Muscle layer of duodenum (tissue), 2 donors: ENCODE measurements around the gene TRMT44.

Experiments
- H3K27ac ChIP-seq: one replicate; pipeline ENCODE4 v1.7.0; 2013; ENCODE audit warnings: mild to moderate bottlenecking, low read length
- H3K27me3 ChIP-seq: one replicate; pipeline ENCODE4 v1.7.0; 2013; ENCODE audit warnings: low read depth, mild to moderate bottlenecking, control low read depth, low read length
- H3K36me3 ChIP-seq, 2 donors: one replicate each; pipeline ENCODE4 v1.7.0; 2013; ENCODE audit warnings: low read length in 2 of 2, control low read depth in 1 of 2, mild to moderate bottlenecking in 1 of 2; ENCODE audit not compliant: insufficient read depth in 2 of 2, control insufficient read depth in 1 of 2
- H3K4me1 ChIP-seq, 2 donors: one replicate each; pipeline ENCODE4 v1.7.0; 2013; ENCODE audit warnings: low read length in 2 of 2, mild to moderate bottlenecking in 2 of 2, control low read depth in 1 of 2, moderate library complexity in 1 of 2; ENCODE audit not compliant: insufficient read depth in 2 of 2, control insufficient read depth in 1 of 2
- H3K4me3 ChIP-seq, 2 donors: one replicate each; pipeline ENCODE4 v1.7.0; 2013; ENCODE audit warnings: low read length in 2 of 2, low read depth in 1 of 2, mild to moderate bottlenecking in 1 of 2
- H3K9me3 ChIP-seq, 2 donors: one replicate each; pipeline ENCODE4 v1.7.0; 2013; ENCODE audit warnings: low read length in 2 of 2, control low read depth in 1 of 2, mild to moderate bottlenecking in 1 of 2; ENCODE audit not compliant: control insufficient read depth in 1 of 2
- donor health status: healthy.

TRMT44 gene

DNA sequence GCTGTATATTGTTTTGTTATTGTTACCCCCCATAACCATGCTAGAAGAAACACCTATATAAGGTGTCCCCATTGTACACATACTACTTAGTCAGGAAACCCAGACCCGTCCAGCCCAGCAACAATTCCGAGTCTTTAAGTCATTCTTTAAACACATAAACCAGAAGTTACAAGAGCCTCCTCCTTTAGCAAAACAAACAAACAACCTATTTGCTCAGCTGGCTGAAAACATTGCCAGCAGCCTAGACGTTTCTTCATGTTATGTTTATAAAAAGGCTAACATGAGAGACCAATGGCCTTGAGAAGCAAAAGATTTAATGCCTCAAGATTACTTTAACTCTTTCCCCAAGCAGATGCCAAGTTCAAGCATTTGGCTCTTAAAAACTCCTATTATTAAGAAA, 1.4 kb upstream of the TRMT44 start:
- Histone ChIP-seq H3K36me3 (no peaks in the 10 kb centered on the region), H3K4me3 (peak overlapping the region in 1 of 2 donors; percentile 1), H3K27me3 (no peaks in the 10 kb centered on the region), H3K27ac (no peak overlapping the region), H3K9me3 (no peaks in the 10 kb centered on the region), H3K4me1 (peaks cover 13 to 56% of the 10 kb centered on the region in 2 donors)

DNA sequence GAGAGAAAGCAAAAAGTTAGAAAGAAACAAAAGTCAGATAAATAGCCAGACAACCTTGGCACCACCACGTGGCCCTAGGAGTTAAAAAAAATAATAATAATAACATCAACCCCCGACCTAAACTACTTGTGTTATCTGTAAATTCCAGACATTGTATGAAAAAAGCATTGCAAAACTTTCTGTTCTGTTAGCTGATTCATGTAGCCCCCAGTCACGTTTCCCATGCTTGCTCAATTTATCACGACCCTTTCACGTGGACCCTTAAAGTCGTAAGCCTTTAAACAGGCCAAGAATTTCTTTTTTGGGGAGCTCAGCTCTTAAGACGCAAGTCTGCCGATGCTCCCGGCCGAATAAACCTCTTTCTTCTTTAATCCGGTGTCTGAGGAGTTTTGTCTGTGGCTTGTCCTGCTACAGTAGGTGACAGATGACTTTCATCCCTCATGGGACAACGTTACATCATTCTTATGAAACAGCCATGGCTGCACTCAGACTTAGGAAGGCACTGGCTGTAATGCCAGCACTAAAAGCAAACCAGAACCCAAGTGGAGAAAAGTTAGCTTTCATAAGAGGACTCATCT, 574 bp upstream of the TRMT44 start:
- H3K4me1 ChIP-seq, result peaks cover 13 to 58% of the 10 kb centered on the region in 2 donors
- H3K9me3 ChIP-seq, result no peaks in the 10 kb centered on the region
- no peaks in the 10 kb centered on the region for H3K36me3 ChIP-seq
- peak overlapping the region; percentile 95 for H3K27ac ChIP-seq
- H3K27me3 ChIP-seq, result no peaks in the 10 kb centered on the region
- H3K4me3 ChIP-seq, result peak overlapping the region; percentile 96 to 99

DNA sequence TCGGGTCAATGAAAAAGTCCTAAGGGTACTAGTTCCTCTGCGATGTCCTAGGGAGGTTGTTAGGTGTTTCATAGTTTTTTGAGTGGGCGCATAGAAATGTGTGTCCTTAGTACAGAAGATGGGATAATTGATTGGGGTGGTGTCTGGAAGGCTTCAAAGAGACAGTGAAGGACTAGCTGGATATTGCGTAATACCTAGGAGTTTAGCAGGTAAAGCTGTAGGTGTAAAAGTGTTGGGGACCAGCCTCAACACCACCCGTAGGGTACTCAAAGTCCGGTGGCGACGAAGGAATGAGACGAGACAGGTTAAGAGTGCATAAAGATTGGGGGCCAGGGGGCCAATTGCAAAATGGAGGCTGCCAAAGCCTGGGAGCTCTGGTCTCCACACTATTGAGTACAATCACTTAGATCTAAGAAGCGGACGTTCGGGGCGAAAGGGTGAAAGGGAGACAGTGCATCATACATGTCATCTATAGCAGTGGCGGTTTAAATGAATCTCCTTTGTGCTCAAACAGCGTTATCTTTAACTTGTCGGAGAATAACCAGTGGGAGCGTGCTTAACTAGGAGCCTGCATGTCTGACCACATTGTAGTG, 1.0 kb downstream of the TRMT44 start:
- Histone ChIP-seq H3K27me3 (no peaks in the 10 kb centered on the region), H3K36me3 (peaks cover 0 to 8% of the 10 kb centered on the region in 2 donors), H3K27ac (no peak overlapping the region), H3K4me1 (peaks cover 13 to 51% of the 10 kb centered on the region in 2 donors), H3K4me3 (peak overlapping the region; percentile 96 to 99), H3K9me3 (no peaks in the 10 kb centered on the region)

DNA sequence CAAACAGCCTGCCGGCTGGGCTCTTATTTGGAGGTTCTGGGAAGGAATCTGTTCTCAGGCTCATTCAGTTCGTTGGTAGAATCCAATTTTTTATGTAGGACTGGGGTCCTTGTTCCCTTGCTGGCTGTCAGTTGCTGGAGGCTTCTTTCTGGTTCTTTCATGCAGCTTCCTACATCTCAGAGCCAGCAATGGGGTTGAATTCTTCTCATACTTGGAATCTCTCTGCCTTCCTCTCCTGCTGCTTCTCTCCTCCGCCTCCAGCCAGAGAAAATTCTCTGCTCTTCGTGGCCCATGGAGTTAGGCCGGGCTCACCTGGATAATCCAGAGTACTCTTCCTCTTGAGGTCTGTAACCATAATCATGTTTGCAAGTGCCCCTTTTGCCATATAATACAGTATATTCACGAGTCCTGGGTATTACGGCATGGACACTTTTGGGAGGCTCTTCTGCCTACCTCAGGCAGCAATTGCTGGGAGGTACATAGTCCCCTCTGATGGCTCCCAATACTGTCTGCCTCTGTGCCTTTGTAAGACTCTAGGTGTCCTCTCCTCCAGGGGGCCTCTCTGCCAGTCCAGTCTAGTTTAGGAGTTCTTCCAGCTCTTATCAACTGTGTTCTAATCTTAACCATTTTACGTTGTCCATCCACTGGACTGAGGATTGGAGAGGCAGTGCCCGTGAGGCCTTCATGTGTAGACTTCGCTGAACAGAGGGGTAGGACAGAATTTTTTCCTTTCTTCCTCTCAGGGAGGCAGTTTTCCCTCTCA, 2.2 kb downstream of the TRMT44 start:
- Histone ChIP-seq H3K9me3 (no peaks in the 10 kb centered on the region), H3K4me1 (peaks cover 13 to 48% of the 10 kb centered on the region in 2 donors), H3K27me3 (no peaks in the 10 kb centered on the region), H3K4me3 (peak overlapping the region; percentile 11 to 96), H3K27ac (no peak overlapping the region), H3K36me3 (peaks cover 7 to 19% of the 10 kb centered on the region in 2 donors)

DNA sequence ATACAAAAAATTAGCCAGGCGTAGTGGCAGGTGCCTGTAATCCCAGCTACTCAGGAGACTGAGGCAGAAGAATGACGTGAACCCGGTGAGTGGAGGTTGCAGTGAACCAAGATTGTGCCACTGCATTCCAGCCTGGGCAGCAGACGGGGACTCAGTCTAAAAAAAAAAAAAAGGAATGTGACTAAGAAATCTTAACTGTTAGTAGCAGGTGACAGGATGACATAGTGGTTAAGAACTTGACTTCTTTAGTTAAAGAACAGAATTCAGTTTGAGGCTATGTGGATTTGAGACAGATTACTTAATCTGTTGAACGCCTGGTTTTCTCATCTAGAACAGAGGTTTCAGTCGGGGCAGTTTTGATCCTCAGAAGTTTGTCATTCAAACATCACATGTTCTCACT, 3.2 kb downstream of the TRMT44 start:
- Histone ChIP-seq H3K4me1 (peaks cover 13 to 44% of the 10 kb centered on the region in 2 donors), H3K27me3 (no peaks in the 10 kb centered on the region), H3K4me3 (no peak overlapping the region), H3K27ac (no peak overlapping the region), H3K9me3 (no peaks in the 10 kb centered on the region), H3K36me3 (peaks cover 10 to 28% of the 10 kb centered on the region in 2 donors)

DNA sequence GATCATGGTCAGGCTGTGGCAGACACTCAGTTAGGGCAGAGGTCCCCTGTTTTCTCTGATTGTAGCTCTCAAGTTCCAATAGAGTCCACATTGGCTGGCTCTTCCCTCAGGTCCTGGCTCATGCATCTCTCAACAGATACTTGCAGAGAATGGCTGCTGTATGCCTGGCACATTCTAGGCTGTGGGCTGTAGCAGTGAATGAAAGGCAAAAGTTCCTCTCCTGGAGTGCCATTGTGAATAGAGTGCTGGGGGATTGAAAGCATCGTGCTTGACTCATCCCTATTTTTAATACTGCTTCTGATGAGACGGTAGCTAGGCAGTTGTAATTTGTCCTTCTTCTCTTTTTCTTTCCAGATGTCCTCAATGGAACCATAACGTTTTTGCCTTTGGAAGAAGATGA, 5.5 kb downstream of the TRMT44 start:
- Histone ChIP-seq H3K27me3 (no peaks in the 10 kb centered on the region), H3K27ac (no peak overlapping the region), H3K36me3 (peaks cover 10 to 42% of the 10 kb centered on the region in 2 donors), H3K4me3 (no peak overlapping the region), H3K9me3 (no peaks in the 10 kb centered on the region), H3K4me1 (peaks cover 13 to 29% of the 10 kb centered on the region in 2 donors)

DNA sequence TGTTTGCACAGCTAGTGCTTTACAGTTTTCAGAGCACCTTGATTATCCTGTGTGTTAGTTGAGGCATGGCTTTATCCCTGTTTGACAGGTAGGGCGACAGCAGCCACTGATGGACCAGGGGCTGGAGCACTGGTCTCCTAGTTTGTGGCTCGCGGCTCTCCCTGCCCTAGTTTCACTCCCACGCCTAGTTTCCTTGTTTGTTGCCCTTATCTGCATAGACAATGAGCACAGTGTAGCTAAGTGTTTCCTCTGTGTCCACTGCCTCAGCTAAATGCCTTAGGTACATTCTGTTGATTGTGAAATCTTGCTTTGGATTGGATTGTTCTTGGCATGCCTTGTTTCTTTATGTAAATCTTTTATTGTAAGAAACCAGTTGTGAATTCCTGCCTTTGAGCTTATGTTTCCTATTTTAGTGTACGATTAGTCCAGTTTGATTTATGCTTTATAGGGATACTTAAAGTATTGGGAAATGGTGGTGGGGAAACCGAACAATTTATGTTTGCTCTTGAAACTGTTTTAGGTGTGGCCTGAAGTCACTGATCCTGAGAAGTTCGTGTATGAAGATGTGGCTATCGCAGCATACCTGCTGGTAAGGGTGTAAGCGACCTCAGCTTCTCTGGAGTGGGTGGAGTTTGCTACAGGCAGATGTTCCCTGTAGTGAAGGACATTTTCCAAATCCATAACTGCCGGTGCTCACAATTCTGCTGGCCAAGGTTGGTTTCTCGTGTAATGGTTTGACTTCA, 11.0 kb downstream of the TRMT44 start:
- no peak overlapping the region for H3K27ac ChIP-seq
- H3K9me3 ChIP-seq, result no peaks in the 10 kb centered on the region
- no peak overlapping the region for H3K4me3 ChIP-seq
- peaks cover 54 to 86% of the 10 kb centered on the region in 2 donors for H3K36me3 ChIP-seq
- H3K4me1 ChIP-seq, result no peaks in the 10 kb centered on the region
- no peaks in the 10 kb centered on the region for H3K27me3 ChIP-seq

DNA sequence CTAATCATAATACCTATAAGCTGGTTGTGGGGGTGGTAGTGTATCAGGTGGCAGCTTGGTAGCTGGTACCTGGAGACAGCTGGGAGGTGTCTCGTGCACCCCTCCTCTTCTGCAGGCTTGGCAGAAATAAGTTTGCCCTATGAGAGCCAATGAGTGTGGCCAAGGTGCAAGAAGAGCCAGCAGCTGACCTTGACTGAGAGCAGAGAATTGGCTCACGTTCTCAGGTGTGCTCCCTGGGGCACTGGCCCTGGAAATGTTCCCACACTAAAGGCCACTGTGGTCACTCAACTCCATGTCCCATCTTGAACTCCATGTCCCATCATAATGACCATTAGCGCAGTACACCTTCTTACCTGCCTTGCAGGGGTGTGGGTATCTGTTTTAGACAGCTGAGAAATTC, 13.4 kb downstream of the TRMT44 start:
- H3K4me3 ChIP-seq, result no peak overlapping the region
- no peak overlapping the region for H3K27ac ChIP-seq
- H3K36me3 ChIP-seq, result peaks cover 43 to 81% of the 10 kb centered on the region in 2 donors
- H3K4me1 ChIP-seq, result no peaks in the 10 kb centered on the region
- H3K9me3 ChIP-seq, result no peaks in the 10 kb centered on the region
- H3K27me3 ChIP-seq, result no peaks in the 10 kb centered on the region

DNA sequence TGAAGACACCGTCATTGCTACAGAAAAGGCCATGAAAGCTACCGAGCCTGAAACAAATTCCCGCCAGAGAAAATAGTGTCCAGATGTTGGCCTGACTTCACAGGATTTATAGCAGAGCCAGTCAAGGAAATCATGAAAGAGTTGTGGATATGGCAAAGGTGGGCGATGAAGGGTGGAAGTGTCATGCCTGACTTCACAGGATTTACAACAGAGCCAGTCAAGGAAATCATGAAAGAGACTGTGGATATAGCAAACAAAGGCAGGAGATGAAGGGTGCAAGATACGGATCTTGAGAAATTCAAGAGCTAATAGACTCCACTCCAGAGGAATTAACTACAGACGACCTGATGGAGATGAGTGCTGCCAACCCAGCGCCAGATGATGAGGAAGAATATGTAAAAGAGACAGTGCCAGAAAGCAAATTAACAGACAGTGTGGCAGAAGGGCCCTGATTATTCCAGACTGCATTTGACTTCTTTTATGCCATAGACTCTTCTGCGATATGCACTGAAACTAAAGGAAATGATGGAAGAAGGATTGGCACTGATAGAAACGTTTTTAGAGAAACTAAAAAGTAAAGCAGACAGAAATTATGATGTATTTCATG, 17.2 kb downstream of the TRMT44 start:
- H3K36me3 ChIP-seq, result peaks cover 47 to 67% of the 10 kb centered on the region in 2 donors
- no peak overlapping the region for H3K27ac ChIP-seq
- no peaks in the 10 kb centered on the region for H3K9me3 ChIP-seq
- no peak overlapping the region for H3K4me3 ChIP-seq
- no peaks in the 10 kb centered on the region for H3K27me3 ChIP-seq
- no peaks in the 10 kb centered on the region for H3K4me1 ChIP-seq

DNA sequence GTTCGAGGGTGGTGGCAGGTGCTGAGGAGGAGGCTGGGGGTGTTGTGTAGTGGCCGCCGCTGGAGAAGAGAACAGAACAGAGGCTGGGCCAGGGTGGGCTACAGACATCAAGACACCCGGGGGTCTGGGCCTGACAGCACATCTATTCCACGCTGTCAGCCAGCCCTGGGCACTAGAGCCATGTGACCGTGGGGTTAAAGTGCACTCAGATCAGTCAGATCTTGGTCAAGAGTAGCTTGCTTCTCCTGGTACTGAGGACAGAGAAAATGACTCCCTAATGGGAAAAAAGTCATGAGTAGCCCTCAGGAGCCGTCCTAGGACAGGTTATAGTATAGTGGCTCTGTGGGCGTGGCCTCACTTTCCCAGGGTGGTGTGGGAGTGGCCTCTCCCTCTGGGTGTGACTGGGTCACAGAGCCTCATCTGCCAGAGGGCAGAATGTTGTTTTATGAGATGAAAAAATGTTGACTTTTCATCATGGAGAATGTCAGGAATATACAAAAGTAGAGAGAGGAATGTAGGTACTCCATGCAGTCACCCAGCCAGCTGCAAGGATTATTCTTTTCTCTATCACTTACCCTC, 19.4 kb downstream of the TRMT44 start:
- Histone ChIP-seq H3K4me3 (no peak overlapping the region), H3K27ac (no peak overlapping the region), H3K4me1 (no peaks in the 10 kb centered on the region), H3K9me3 (no peaks in the 10 kb centered on the region), H3K36me3 (peaks cover 31 to 63% of the 10 kb centered on the region in 2 donors), H3K27me3 (no peaks in the 10 kb centered on the region)
